NCI-H146 (cell line): ENCODE measurements around the gene GRIN1.
"Not testable (repeated sequence)": the region's sequence is repeated elsewhere in the genome, so short reads cannot be mapped to it uniquely, and the experiment has no call there.

Experiments used
- DNase-seq: peaks from one replicate; lab custom pipeline; 2025; lab: John Stamatoyannopoulos, UW

Gene GRIN1

GRCh38 chr9:137128862-137129455 is 10.0 kb upstream of the GRIN1 start:
- no peak for DNase-seq

DNA sequence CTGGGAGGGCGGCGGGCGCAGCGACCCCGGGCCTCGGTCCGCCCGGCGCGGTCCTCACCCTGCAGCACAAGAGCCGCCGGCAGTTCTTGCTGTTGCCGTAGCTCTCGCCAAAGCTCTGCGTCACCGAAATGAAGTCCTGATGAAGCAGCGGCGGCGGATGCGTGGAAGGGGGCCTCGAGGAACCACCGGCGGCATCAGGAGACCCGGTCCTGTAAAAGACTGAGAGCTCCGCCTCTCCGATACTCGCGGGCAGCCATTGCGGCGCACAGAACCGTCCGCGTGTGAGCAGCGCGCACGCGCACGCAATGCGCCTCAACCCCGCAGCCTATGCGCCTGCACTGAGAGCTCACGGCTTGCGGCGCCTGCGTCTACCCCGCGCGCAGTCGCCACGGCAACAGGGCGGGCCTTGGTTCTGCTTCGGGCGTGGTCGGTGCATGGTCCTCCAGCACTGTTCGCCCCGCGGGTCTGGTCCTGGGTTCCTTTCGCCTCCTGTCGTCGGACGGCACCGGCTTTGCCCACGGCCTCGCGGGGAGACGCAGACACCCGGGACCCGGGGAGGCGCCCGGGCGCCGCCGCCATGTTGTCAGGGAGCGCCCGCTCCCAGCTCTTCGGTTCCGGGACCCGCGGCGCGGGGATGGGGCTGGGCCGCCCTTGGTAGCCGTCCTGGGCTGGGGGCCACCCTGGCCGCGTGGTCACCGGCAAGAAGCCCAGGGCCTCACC is 9.3 kb upstream of the GRIN1 start:
- peak; percentile 89 for DNase-seq

GRCh38 chr9:137130176-137130755 is 8.7 kb upstream of the GRIN1 start:
- DNase-seq = peak; percentile 31

DNA sequence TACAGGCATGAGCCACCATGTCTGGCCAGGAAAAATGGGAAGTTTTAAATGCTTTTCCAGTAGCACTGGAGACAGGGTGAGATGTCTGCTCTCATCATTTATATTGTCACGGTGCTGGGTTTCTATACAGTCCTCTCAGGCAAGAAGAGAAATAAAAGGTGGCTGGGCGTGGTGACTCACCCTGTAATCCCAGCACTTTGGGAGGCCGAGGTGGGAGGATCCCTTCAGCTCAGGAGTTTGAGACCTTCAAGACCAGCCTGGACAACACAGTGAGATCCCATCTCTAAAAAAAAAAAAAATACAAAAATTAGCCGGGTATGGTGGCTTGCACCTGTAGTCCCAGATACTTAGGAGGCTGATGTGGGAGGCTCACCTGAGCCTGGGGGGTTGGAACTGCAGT is 4.8 kb upstream of the GRIN1 start:
- no peak for DNase-seq

DNA sequence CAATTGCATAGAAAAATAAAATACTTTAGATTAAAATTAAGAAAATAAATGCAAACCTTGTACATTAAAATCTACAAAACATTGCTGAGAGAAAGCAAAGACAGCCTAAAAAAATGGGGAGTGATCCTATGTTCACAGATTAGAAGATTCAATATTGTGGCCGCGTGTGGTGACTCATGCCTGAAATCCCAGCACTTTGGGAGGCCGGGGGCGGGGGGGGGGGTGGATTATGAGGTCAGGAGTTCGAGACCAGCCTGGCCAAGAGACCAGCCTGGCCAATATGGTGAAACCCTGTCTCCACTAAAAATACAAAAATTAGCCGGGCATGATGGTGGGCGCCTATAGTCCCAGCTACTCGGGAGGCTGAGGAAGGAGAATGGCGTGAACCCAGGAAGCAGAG is 3.8 kb upstream of the GRIN1 start:
- not testable (repeated sequence) for DNase-seq

DNA sequence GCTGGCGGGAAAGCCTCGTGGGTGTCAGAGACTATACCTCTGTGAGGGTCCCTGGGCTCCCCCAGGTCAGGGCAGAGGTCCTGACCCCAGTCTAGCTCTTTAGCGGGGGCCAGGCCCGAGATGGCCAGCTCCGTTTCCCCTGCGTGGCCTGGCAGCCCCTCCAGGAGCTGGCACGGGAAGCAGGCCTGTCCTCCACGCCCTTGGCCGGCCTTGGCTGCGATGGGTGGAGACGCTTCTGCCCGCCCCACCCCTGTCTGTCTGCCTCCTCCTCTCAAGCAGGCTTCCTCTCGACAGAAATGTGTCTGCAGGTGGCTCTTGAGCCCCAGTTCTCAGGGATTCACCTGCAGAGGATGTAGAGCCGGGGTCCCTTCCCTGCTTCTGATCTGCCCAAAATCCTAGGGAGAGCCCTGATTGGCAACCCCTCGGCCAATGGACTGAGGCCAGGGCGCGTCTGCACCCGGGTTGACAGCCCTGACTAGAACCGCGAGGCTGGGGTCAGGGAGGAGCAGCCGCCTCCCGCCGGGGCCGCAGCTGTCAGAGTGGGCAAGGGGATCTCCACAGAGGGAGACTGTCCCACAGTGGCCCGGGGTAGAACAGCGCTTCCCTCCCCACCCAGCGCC is 2.6 kb upstream of the GRIN1 start:
- no peak for DNase-seq

- DNase-seq = peak; percentile 30
Observed at GRCh38 chr9:137136881-137137607, 1.9 kb upstream of the GRIN1 start.

DNA sequence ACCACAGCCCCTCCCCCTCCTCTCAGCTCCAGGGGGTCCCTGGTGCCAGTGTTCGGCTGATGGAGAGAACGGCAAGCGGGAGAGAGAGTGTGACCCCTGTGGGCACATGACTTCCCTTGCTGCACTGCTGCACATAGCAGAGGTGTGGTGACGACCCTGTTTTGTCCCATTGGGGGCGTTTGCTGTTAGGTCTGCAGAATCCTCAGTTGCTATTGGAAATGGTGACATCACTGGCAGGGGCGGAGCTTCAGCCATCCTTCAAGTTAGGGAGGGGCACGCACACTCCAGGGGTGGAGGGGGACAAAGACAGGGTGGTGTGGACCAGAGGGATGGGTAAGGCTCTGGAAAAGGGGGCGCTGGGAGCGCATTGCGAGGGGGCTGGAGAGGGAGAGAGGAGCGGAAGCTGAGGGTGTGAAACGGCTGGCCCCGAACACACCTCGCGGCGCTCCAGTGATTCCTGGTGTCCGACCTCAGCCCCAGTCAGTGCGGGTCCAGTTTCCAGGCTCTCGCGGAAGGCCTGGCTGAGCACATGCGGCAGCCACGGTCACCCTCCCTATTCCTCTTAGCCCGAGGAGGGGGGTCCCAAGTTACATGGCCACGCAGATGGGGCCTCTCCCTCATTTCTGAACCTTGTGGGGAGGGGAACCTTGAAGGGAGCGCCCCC is 764 bp upstream of the GRIN1 start:
- DNase-seq = peak; percentile 64

DNA sequence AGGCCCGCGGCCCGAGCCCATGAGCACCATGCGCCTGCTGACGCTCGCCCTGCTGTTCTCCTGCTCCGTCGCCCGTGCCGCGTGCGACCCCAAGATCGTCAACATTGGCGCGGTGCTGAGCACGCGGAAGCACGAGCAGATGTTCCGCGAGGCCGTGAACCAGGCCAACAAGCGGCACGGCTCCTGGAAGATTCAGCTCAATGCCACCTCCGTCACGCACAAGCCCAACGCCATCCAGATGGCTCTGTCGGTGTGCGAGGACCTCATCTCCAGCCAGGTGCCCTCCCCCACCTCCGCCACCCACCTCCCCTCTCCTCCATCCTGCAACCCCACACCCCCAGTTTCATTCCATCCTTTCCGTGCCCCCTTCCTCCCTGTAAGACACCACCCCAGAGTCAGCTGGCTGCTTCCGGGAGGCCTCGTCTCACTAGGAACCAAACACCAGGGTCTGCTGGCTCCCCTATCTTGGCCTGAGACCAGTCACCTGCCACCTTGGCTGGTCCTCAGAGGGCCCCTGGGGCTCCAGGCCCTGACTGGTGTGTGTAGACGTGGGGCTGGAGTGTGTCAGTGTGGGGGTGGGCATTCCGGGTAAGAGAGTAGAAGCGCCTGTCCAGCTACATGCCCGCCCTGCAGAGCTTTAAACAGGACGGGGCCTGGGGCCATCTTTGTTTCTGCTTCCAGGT is 655 bp downstream of the GRIN1 start:
- no peak for DNase-seq

- DNase-seq = no peak
Observed at GRCh38 chr9:137140151-137141012, 1.4 kb downstream of the GRIN1 start.

- no peak for DNase-seq
Observed at GRCh38 chr9:137141050-137141810, 2.3 kb downstream of the GRIN1 start.

DNA sequence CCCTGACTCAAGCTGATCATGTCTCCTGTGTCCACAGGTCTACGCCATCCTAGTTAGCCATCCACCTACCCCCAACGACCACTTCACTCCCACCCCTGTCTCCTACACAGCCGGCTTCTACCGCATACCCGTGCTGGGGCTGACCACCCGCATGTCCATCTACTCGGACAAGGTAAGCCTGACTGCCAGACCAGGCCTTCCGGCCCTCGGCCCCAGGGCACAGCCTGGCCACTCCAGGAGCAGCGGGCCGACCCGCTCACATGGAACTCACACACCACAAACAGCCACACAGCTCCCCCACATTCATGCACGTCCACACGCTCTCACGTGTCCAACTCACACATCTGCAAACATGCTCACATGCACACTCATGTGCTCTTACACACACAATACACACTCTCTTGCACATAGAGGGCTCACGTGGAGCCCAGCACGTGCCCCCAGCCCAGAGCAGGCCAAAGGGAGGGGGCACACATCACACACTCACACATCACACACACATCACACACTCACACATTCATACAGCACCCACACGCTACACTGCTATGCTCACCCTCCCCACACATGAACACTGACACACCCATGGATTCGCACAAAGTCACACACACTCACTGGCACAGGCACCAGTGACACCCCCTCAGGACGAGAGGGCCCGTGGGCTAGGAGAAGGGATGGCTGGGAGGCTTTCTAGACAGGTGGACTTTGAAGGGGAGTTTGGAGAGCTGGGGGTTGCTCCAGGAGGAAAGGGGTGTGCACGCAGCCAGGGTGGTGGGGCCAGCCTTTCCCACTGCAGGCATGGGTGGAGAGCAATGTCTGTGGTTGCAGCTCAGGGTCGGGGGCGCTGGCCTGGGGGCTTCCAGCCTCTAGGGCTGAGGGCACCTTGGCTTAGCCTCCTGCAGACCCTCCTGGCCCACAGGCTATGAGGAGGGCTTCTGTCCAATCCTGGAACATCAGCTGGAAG is 3.3 kb downstream of the GRIN1 start:
- no peak for DNase-seq

- DNase-seq = no peak
Observed at GRCh38 chr9:137143459-137143858, 4.5 kb downstream of the GRIN1 start.

GRCh38 chr9:137145731-137146526 is 7.0 kb downstream of the GRIN1 start:
- DNase-seq = no peak

- no peak for DNase-seq
Observed at GRCh38 chr9:137146527-137146918, 7.6 kb downstream of the GRIN1 start.

DNA sequence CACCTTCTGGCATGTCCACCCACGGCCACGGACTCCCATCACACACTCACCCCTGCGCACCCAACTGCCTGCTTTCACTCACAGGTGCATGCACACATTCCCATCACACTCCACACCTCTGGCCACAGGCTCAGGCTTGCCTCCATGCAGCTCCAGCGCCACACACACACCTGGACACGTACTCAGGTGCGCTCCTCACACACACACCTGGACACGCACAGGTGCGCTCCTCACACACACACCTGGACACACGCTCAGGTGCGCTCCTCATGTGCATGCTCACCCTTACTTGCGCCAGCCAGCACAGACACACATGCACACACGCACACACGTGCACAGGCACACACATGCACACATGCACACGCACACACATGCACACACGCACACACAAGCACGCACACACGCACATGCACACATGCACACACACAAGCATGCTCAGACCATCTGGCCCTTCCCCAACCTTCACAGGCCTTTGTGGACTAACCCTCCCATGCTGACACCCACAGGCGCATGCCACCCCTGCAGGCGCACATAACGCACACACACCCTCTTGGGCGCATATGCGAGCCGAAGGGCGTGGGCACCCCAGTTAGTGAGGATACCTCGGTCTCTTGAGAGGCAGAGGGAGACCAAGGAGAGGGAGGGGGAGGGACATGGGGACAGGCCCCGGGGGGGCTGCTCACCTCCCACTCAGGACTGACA is 8.3 kb downstream of the GRIN1 start:
- no peak for DNase-seq

DNA sequence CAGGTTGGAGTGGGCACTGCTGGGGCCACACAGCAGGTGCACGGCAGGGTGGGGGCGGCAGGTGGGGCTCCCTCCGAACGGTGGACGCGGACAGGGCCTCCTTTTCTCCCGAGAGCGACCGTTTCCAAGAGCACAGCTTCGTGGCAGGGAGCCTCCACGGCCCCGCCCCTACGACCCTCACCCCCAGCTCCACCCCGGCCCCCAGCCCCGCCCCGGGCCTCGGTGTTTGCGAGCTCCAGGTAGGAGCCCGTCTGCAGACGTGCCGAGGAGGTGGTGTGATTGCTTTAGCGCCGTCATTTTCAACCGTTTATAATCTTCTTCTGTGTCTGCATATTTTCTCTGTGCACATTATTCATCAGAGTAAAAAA is 8.8 kb downstream of the GRIN1 start:
- no peak for DNase-seq
